Measurements from ENCODE around the gene C14orf180. TPM values are rescaled to one million over a fixed set of nuclear protein-coding genes. Genes with fewer than 3 reads are reported as not detected.

C14orf180 gene
- polyA plus RNA-seq, 12 donors, result 3.5 to 11.3 (median 7.0) TPM; not detected in 2

GRCh38 chr14:104560586-104560945 lies 19.0 kb upstream of the C14orf180 start:
- DNase-seq, result no peak

- no peak for DNase-seq
Measured at GRCh38 chr14:104561124-104561557, 18.4 kb upstream of the C14orf180 start.

GRCh38 chr14:104561632-104562495 lies 17.7 kb upstream of the C14orf180 start:
- DNase-seq, result no peak

- no peak for DNase-seq
Measured at GRCh38 chr14:104562606-104563005, 17.0 kb upstream of the C14orf180 start.

- DNase-seq, result no peak
Measured at GRCh38 chr14:104563191-104563741, 16.3 kb upstream of the C14orf180 start.

GRCh38 chr14:104563742-104564615 lies 15.6 kb upstream of the C14orf180 start:
- peak; percentile 64 for DNase-seq

- DNase-seq, result no peak
Measured at GRCh38 chr14:104564744-104565679, 14.6 kb upstream of the C14orf180 start.

- DNase-seq, result no peak
Measured at GRCh38 chr14:104567141-104567956, 12.2 kb upstream of the C14orf180 start.

- DNase-seq, result no peak
Measured at GRCh38 chr14:104567957-104568225, 11.7 kb upstream of the C14orf180 start.

GRCh38 chr14:104568620-104569019 lies 10.9 kb upstream of the C14orf180 start:
- DNase-seq, result no peak

- DNase-seq, result no peak
Measured at GRCh38 chr14:104569435-104569834, 10.1 kb upstream of the C14orf180 start.

GRCh38 chr14:104571246-104571645 lies 8.3 kb upstream of the C14orf180 start:
- DNase-seq, result no peak

GRCh38 chr14:104572024-104572626 lies 7.4 kb upstream of the C14orf180 start:
- DNase-seq, result no peak

GRCh38 chr14:104572668-104573067 lies 6.9 kb upstream of the C14orf180 start:
- no peak for DNase-seq

- no peak for DNase-seq
Measured at GRCh38 chr14:104573930-104574329, 5.6 kb upstream of the C14orf180 start.

- DNase-seq, result no peak
Measured at GRCh38 chr14:104574536-104574935, 5.0 kb upstream of the C14orf180 start.

GRCh38 chr14:104574978-104575583 lies 4.5 kb upstream of the C14orf180 start:
- DNase-seq, result no peak

GRCh38 chr14:104576232-104576969 lies 3.2 kb upstream of the C14orf180 start:
- DNase-seq, result no peak

- DNase-seq, result no peak
Measured at GRCh38 chr14:104576970-104577332, 2.6 kb upstream of the C14orf180 start.

All from muscle of arm (tissue), 12 donors.